Measurements from ENCODE around the gene AFAP1L2.

The AFAP1L2 gene

GRCh38 chr10:114252883-114253282 lies 151.4 kb downstream of the AFAP1L2 start:
- no peak for DNase-seq (ENCODE audit: low read depth)
- H3K4me3 ChIP-seq (ENCODE audit: low read depth, low read length) = no peak overlapping the region
- TF ChIP-seq CTCF (IDR thresholded peaks at IDR 0.05; ENCODE audit: insufficient read depth, low read depth, low read length, missing control alignments) = no peak

- DNase-seq (ENCODE audit: low read depth) = no peak
- H3K4me3 ChIP-seq (ENCODE audit: low read depth, low read length) = no peak overlapping the region
- TF ChIP-seq CTCF (IDR thresholded peaks at IDR 0.05; ENCODE audit: insufficient read depth, low read depth, low read length, missing control alignments) = no peak
Measured at GRCh38 chr10:114252092-114252491, 152.2 kb downstream of the AFAP1L2 start.

- DNase-seq (ENCODE audit: low read depth) = no peak
- no peak overlapping the region for H3K4me3 ChIP-seq (ENCODE audit: low read depth, low read length)
- TF ChIP-seq CTCF (IDR thresholded peaks at IDR 0.05; ENCODE audit: insufficient read depth, low read depth, low read length, missing control alignments) = no peak
Measured at GRCh38 chr10:114250716-114251115, 153.6 kb downstream of the AFAP1L2 start.

GRCh38 chr10:114250236-114250635 lies 154.1 kb downstream of the AFAP1L2 start:
- DNase-seq (ENCODE audit: low read depth) = no peak
- TF ChIP-seq CTCF (IDR thresholded peaks at IDR 0.05; ENCODE audit: insufficient read depth, low read depth, low read length, missing control alignments) = no peak

GRCh38 chr10:114246679-114247305 lies 157.5 kb downstream of the AFAP1L2 start:
- H3K4me3 ChIP-seq (ENCODE audit: low read depth, low read length) = no peak overlapping the region
- no peak for TF ChIP-seq CTCF (IDR thresholded peaks at IDR 0.05; ENCODE audit: insufficient read depth, low read depth, low read length, missing control alignments)
- no peak for DNase-seq (ENCODE audit: low read depth)

More at GRCh38 chr10:114250236-114250635, 154.1 kb downstream of the AFAP1L2 start:
- H3K4me3 ChIP-seq (ENCODE audit: low read depth, low read length) = no peak overlapping the region

- H3K4me3 ChIP-seq (ENCODE audit: low read depth, low read length) = no peak overlapping the region
- TF ChIP-seq CTCF (IDR thresholded peaks at IDR 0.05; ENCODE audit: insufficient read depth, low read depth, low read length, missing control alignments) = no peak
- DNase-seq (ENCODE audit: low read depth) = no peak
Measured at GRCh38 chr10:114245121-114245791, 159.0 kb downstream of the AFAP1L2 start.

All from GM12865 (cell line).